ENCODE measurements around the gene KLK4. TPM values are rescaled to one million over a fixed set of nuclear protein-coding genes. Genes with fewer than 3 reads are reported as not detected.

The KLK4 gene
- total and polyA plus RNA-seq, 2 of the 4 experiments (the other 2 are of a cell fraction) = not detected

GRCh38 chr19:50922317-50922853 is 11.2 kb upstream of the KLK4 start:
- Histone ChIP-seq H3K9me3 (ENCODE audit: control insufficient read depth, insufficient read depth, low read length) (no peaks in the 10 kb centered on the region), H2AK9ac (replicated peaks; ENCODE audit: low read depth, low read length, poor library complexity) (peak overlapping the region; percentile 3), H2AK5ac (ENCODE audit: low read depth, low read length) (no peak overlapping the region), H3K4me3 (ENCODE audit: insufficient read depth, low read depth, low read length) (no peak overlapping the region), H2AFZ (replicated peaks; ENCODE audit: low read length, poor library complexity) (peak overlapping the region; percentile 77), H2BK15ac (ENCODE audit: low read depth, low read length) (no peak overlapping the region), H3K9me1 (ENCODE audit: insufficient read depth, low read length) (no peaks in the 10 kb centered on the region), H3K23ac (ENCODE audit: low read depth, low read length) (no peak overlapping the region), H4K91ac (ENCODE audit: insufficient read depth, low read depth, low read length) (no peak overlapping the region), H3K4me2 (ENCODE audit: low read depth, low read length) (no peak overlapping the region), H2BK5ac (ENCODE audit: low read depth, low read length, poor library complexity, severe bottlenecking) (no peak overlapping the region), H4K20me1 (ENCODE audit: insufficient read depth, low read length) (no peaks in the 10 kb centered on the region), H3K56ac (ENCODE audit: extremely low read depth, insufficient read depth, low read length) (no peak overlapping the region), H3K4ac (ENCODE audit: low read depth, low read length) (no peak overlapping the region), H2BK20ac (ENCODE audit: low read depth, low read length) (no peak overlapping the region), H3K27ac (ENCODE audit: insufficient read depth, low read length) (no peak overlapping the region), H3K18ac (ENCODE audit: low read depth, low read length) (no peak overlapping the region), H3K79me1 (ENCODE audit: low read depth in 1 of 2, low read length in 2 of 2) (no peaks in the 10 kb centered on the region), H3K9ac (ENCODE audit: low read depth, low read length) (no peak overlapping the region), H3K27me3 (ENCODE audit: control insufficient read depth, insufficient read depth, low read length) (no peaks in the 10 kb centered on the region; the same call in 1 of the 2 replicates), H4K8ac (ENCODE audit: low read depth in 2 of 2, low read length in 2 of 2) (no peak overlapping the region), H4K5ac (ENCODE audit: low read depth, low read length) (no peak overlapping the region), H3K14ac (replicated peaks; ENCODE audit: low read depth, low read length) (no peak overlapping the region), H2BK120ac (ENCODE audit: low read depth, low read length) (no peak overlapping the region), H3K4me1 (ENCODE audit: control insufficient read depth, insufficient read depth, low read length) (no peaks in the 10 kb centered on the region), H3K36me3 (ENCODE audit: control insufficient read depth, insufficient read depth, low read length) (no peaks in the 10 kb centered on the region)
- CTCF ChIA-PET = interaction anchor here (0.6 to 1.6 kb wide), 7 partner anchors 10 to 554 kb away, joined by 3 to 8 read pairs (median 3); partner anchors contain the start of gene KLK4
- POLR2A ChIA-PET (ENCODE audit: unreplicated experiment) = no interaction called here
- DNase-seq = peak; percentile 67
- intact Hi-C loops (cut with micrococcal nuclease) = loop anchor here (1.0 to 10.0 kb wide), 6 partner anchors 16 to 565 kb away; partner anchors contain the start of gene CLEC11A
- peak; percentile 98 for ATAC-seq (ENCODE audit: low read depth)
- TF ChIP-seq SMC3 (IDR thresholded peaks at IDR 0.05; ENCODE audit: low read depth, low read length) (peak; percentile 60), RAD21 (IDR thresholded peaks at IDR 0.05; ENCODE audit: low read length) (peak; percentile 89), BHLHE40 (IDR thresholded peaks at IDR 0.05; ENCODE audit: low read depth, low read length) (no peak), CTCF (conservative IDR thresholded peaks at IDR 0.05; ENCODE audit: low read depth, low read length) (peak; percentile 82), ELK1 (IDR thresholded peaks at IDR 0.05; ENCODE audit: borderline replicate concordance, low read depth, low read length) (no peak)
- dilution Hi-C loops (cut with HindIII; ENCODE audit: low sequenced_read_pairs, unreplicated experiment) = no loop called here
- WGBS, 2 experiments (ENCODE audit: extremely low coverage in 2 of 2, insufficient read length in 1 of 2) = 72% methylated on average over 3 of the region's 21 CpGs; no CpG with 5 or more reads in 1 of the 2 experiments
- in situ Hi-C loops (cut with MboI; ENCODE audit: low sequenced_read_pairs) = loop anchor here (10.0 kb wide), 1 partner anchor 558 kb away; the partner anchor contains the start of gene NAPSA
- BruUV-seq (replicated peaks) = no TSS peak

Measured in IMR-90 (cell line).